HepG2 (cell line): ENCODE results near the gene MACROH2A1. TPM values are rescaled to one million over a fixed set of nuclear protein-coding genes. Genes with fewer than 3 reads are reported as not detected.

ENCODE experiments used
- ATAC-seq: fragments of 200-7000 bp; cut with Tn5 transposase; 3 replicates; pipeline ENCODE4 v1.9.1; 2020; ENCODE audit warnings: mild to moderate bottlenecking, moderate library complexity
- BruUV-seq: library from RNA; stranded (reverse); fragments of 400-500 nt; replicated peaks from 2 replicates; lab custom pipeline; 2021; lab: Mats Ljungman, UMichigan
- CTCF ChIA-PET: fragments of 300-600 bp; formaldehyde crosslinking; extraction: SDS; loops from one replicate; lab custom pipeline; 2021; ENCODE audit warnings: low total read pairs, inconsistent platforms, low intra/inter-chr PET ratio; lab: Yijun Ruan, JAX
- POLR2A ChIA-PET: fragments of 350-600 bp; sonication (Branson Sonifier 250); formaldehyde crosslinking; loops from one replicate; lab custom pipeline; 2020; ENCODE audit warnings: antibody characterized with exemption, inconsistent platforms; lab: Yijun Ruan, JAX
- DNase-seq: peaks from one replicate; pipeline ENCODE4 v3.0.0-alpha.2; 2015; ENCODE audit warnings: low spot score
- FAIRE-seq: peaks from 3 replicates; lab custom pipeline; 2011; peaks lifted over from hg19 to GRCh38; lab: Jason Lieb, UNC
- H2AFZ ChIP-seq: one replicate; pipeline ENCODE4 v1.6.1; 2011; ENCODE audit warnings: low read length, inconsistent platforms
- H3K27ac ChIP-seq: fragments of 300-600 bp; 3 replicates; pipeline ENCODE4 v1.8.0; 2011; ENCODE audit warnings: mixed run types, mild to moderate bottlenecking, mixed read lengths, low read length, inconsistent platforms; ENCODE audit not compliant: insufficient read depth; ENCODE audit errors: extremely low read length
- H3K27me3 ChIP-seq, 2 experiments: fragments of 200-600 bp in 1 of 2; 2 replicates in 1 of 2; 3 replicates in 1 of 2; pipeline versions ENCODE4 v1.6.0 to v1.8.0; 2011; ENCODE audit warnings: low read length in 2 of 2, mild to moderate bottlenecking in 2 of 2, moderate library complexity in 2 of 2, inconsistent platforms in 1 of 2; ENCODE audit not compliant: insufficient read depth in 2 of 2, control insufficient read depth in 1 of 2
- H3K36me3 ChIP-seq, 2 experiments: fragments of 200-600 bp in 1 of 2; replicated peaks in 1 of 2; 2 replicates in 1 of 2; 3 replicates in 1 of 2; pipeline versions ENCODE4 v1.5.1 to v1.8.0; 2011; ENCODE audit warnings: low read length in 2 of 2, inconsistent platforms in 1 of 2; ENCODE audit not compliant: insufficient read depth in 2 of 2, control insufficient read depth in 1 of 2
- H3K4me1 ChIP-seq: 2 replicates; pipeline ENCODE4 v1.5.1; 2012; ENCODE audit warnings: low read length, inconsistent platforms; ENCODE audit not compliant: insufficient read depth
- H3K4me2 ChIP-seq: 2 replicates; pipeline ENCODE4 v1.6.0; 2011; ENCODE audit warnings: low read depth, low read length, inconsistent platforms
- H3K4me3 ChIP-seq, 3 experiments: fragments of 200-600 bp in 1 of 3; sonication (generic), shearing (Covaris generic) in 1 of 3; replicated peaks in 1 of 3; 2 replicates each; pipeline ENCODE4 v1.5.1; 2011 to 2016; ENCODE audit warnings: low read length in 3 of 3, inconsistent platforms in 2 of 3, low read depth in 2 of 3, mild to moderate bottlenecking in 2 of 3, control low read depth in 1 of 3, mixed read lengths in 1 of 3; ENCODE audit not compliant: insufficient read depth in 1 of 3
- H3K79me2 ChIP-seq: one replicate; pipeline ENCODE4 v1.6.1; 2011; ENCODE audit warnings: low read length, inconsistent platforms; ENCODE audit not compliant: insufficient read depth
- H3K9ac ChIP-seq: 2 replicates; pipeline ENCODE4 v1.6.0; 2011; ENCODE audit warnings: mild to moderate bottlenecking, low read depth, low read length, inconsistent platforms; ENCODE audit not compliant: insufficient read depth
- H3K9me3 ChIP-seq: 2 replicates; pipeline ENCODE4 v1.5.1; 2012; ENCODE audit warnings: mild to moderate bottlenecking, low read length
- H4K20me1 ChIP-seq: 2 replicates; pipeline ENCODE4 v1.6.0; 2011; ENCODE audit warnings: inconsistent platforms, mild to moderate bottlenecking, low read length, moderate library complexity; ENCODE audit not compliant: insufficient read depth
- HNRNPH1 ChIP-seq: fragments of 200-400 bp; formaldehyde crosslinking; optimal IDR thresholded peaks from 2 replicates; pipeline ENCODE3; 2017; ENCODE audit warnings: mild to moderate bottlenecking, low read depth, low read length
- RBM22 ChIP-seq: fragments of 200-400 bp; formaldehyde crosslinking; optimal IDR thresholded peaks from 2 replicates; pipeline ENCODE3; 2017; ENCODE audit warnings: mild to moderate bottlenecking, low read length, moderate library complexity
- SMAD1 ChIP-seq: sonication (generic); formaldehyde crosslinking; IDR thresholded peaks from 2 replicates; pipeline ENCODE4 v1.4.0; 2020; ENCODE audit warnings: missing genetic modification reagents, low read depth, mild to moderate bottlenecking, borderline replicate concordance
- SRF ChIP-seq: IDR thresholded peaks from 2 replicates; pipeline ENCODE4 v1.6.1; 2011; ENCODE audit warnings: mild to moderate bottlenecking, low read depth, low read length, moderate library complexity
- TEAD2 ChIP-seq: sonication (generic); formaldehyde crosslinking; IDR thresholded peaks from 2 replicates; pipeline ENCODE4 v1.9.0; 2021; ENCODE audit warnings: missing genetic modification reagents
- ZNF10 ChIP-seq: sonication (generic); formaldehyde crosslinking; IDR thresholded peaks from 2 replicates; pipeline ENCODE4 v1.4.0; 2020; ENCODE audit warnings: mild to moderate bottlenecking, low read depth, missing genetic modification reagents, borderline replicate concordance
- ZNF326 ChIP-seq: sonication (generic); formaldehyde crosslinking; IDR thresholded peaks from 2 replicates; pipeline ENCODE4 v1.4.0; 2020; ENCODE audit warnings: missing genetic modification reagents, borderline replicate concordance
- ZNF333 ChIP-seq: sonication (generic); formaldehyde crosslinking; IDR thresholded peaks from 2 replicates; pipeline ENCODE4 v1.4.0; 2020; ENCODE audit warnings: mild to moderate bottlenecking, missing genetic modification reagents, borderline replicate concordance
- ZNF431 ChIP-seq: sonication (generic); formaldehyde crosslinking; IDR thresholded peaks from 2 replicates; pipeline ENCODE4 v1.9.0; 2022; ENCODE audit warnings: missing genetic modification reagents, low read depth, mild to moderate bottlenecking, borderline replicate concordance
- ZNF841 ChIP-seq: sonication (generic); formaldehyde crosslinking; IDR thresholded peaks from 2 replicates; pipeline ENCODE4 v1.8.1; 2023; ENCODE audit warnings: missing genetic modification reagents, borderline replicate concordance
- WGBS: methylation state at CpG from one replicate; pipeline ENCODE4 v1.1.6; 2017; ENCODE audit warnings: low lambda C conversion rate; 5-methylcytosine and 5-hydroxymethylcytosine counted together
- in situ Hi-C: cut with HindIII; loops from 2 replicates; pipeline ENCODE4 v1.10.0; 2017; ENCODE audit warnings: low pct_unique_long_range_greater_than_20kb; ENCODE audit not compliant: extremely low pct_ligation_motif_present
- intact Hi-C: fragments of 100-400 bp; cut with micrococcal nuclease; formaldehyde crosslinking; loops from one replicate; pipeline ENCODE4 v1.10.0; 2022; ENCODE audit not compliant: unreplicated experiment
- polyA plus RNA-seq, 8 experiments: library from polyadenylated mRNA; depleted of rRNA in 3 of 8; stranded (reverse) in 7 of 8; unstranded in 1 of 8; fragments of >200 nt; fragmentation: Illumina TruSeq in 4 of 8; extraction: Trizol in 4 of 8; gene quantifications; 2 replicates each; pipeline versions ENCODE4 v1.2.1 to v1.2.3, GENCODE V29; 2011 to 2016; ENCODE audit warnings: low read depth in 4 of 8, missing spikeins in 1 of 8, mixed read lengths in 1 of 8; ENCODE audit not compliant: insufficient read depth in 1 of 8
- total RNA-seq, 5 experiments: library from RNA; depleted of rRNA; stranded (reverse); fragments of >200 nt; fragmentation: Illumina TruSeq; extraction: Trizol; gene quantifications; 2 replicates each; pipeline ENCODE4 v1.2.3, GENCODE V29; 2016; ENCODE audit warnings: low read depth in 1 of 5
- TF ChIP-seq, protein P1 (sequence below): sonication (generic); formaldehyde crosslinking; IDR thresholded peaks from 2 replicates; pipeline ENCODE4 v1.4.0; 2020; ENCODE audit warnings: missing genetic modification reagents
- TF ChIP-seq, protein P2 (sequence below): sonication (generic); formaldehyde crosslinking; IDR thresholded peaks from 2 replicates; pipeline ENCODE4 v1.5.0; 2020; ENCODE audit warnings: missing genetic modification reagents

MACROH2A1 gene
- total and polyA plus RNA-seq, 2 of the 13 experiments (the other 11 are each of a cell fraction or from before 2014, with no cell fraction given), result 69.1 to 158 TPM

DNA sequence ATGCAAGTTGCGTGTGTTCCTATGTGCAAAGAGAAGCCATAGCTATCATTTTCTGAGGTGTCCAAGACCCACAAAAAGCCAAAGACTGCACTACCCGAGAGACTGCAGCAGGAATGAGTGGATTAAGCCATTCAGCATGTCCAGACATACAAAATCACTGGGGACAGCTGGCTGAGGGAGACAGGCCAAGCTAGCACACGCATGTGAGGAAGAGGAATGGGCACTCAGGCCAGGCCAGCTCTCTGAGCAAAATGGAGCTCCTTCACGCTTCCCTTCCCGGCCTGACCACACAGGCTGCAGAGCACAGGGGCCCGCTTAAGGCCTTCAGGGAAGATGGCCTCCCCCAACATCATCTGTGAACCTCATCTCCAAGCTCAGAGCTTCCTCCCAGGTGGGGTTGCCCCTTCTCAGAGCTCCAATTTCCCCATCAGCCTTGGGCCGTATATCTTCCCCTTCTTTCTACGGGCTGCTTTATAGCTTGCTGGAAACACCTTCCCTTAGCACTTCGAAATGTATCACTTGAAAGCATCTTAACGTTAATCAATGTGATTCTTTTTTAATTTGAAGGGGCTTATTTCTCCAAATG is 39.7 kb upstream of the MACROH2A1 start:
- H3K9ac ChIP-seq, result no peak overlapping the region
- intact Hi-C loops, result loop anchor here (10.0 kb wide), 1 partner anchor 114 kb away; no protein-coding TSS in a partner anchor
- WGBS, result 72% methylated on average over 6 of the region's 10 CpGs
- peaks cover 46% of the 10 kb centered on the region for H3K4me1 ChIP-seq
- no peak overlapping the region for H3K4me2 ChIP-seq
- POLR2A ChIA-PET, result no interaction called here
- no peak overlapping the region for H3K4me3 ChIP-seq
- CTCF ChIA-PET, result no interaction called here
- no peaks in the 10 kb centered on the region for H4K20me1 ChIP-seq
- H3K79me2 ChIP-seq, result no peaks in the 10 kb centered on the region
- no TSS peak for BruUV-seq
- ATAC-seq (no peak), FAIRE-seq (no peak), DNase-seq (no peak)
- in situ Hi-C loops, result no loop called here
- H3K36me3 ChIP-seq, result no peaks in the 10 kb centered on the region
- H3K9me3 ChIP-seq, result no peaks in the 10 kb centered on the region
- no peak overlapping the region for H3K27ac ChIP-seq
- H3K27me3 ChIP-seq, result peaks cover 3 to 40% of the 10 kb centered on the region in 2 experiments; a peak in 4 of 5 replicates
- no peak overlapping the region for H2AFZ ChIP-seq
- TF ChIP-seq ZNF333 (CRISPR knock-in tag) (no peak), SRF (no peak), ZNF841 (CRISPR knock-in tag) (no peak), ZNF10 (CRISPR knock-in tag) (no peak), ZNF431 (no peak), SMAD1 (no peak), TEAD2 (no peak), RBM22 (no peak), HNRNPH1 (no peak), ZNF326 (CRISPR knock-in tag) (no peak)
- TF ChIP-seq, protein P1, sequence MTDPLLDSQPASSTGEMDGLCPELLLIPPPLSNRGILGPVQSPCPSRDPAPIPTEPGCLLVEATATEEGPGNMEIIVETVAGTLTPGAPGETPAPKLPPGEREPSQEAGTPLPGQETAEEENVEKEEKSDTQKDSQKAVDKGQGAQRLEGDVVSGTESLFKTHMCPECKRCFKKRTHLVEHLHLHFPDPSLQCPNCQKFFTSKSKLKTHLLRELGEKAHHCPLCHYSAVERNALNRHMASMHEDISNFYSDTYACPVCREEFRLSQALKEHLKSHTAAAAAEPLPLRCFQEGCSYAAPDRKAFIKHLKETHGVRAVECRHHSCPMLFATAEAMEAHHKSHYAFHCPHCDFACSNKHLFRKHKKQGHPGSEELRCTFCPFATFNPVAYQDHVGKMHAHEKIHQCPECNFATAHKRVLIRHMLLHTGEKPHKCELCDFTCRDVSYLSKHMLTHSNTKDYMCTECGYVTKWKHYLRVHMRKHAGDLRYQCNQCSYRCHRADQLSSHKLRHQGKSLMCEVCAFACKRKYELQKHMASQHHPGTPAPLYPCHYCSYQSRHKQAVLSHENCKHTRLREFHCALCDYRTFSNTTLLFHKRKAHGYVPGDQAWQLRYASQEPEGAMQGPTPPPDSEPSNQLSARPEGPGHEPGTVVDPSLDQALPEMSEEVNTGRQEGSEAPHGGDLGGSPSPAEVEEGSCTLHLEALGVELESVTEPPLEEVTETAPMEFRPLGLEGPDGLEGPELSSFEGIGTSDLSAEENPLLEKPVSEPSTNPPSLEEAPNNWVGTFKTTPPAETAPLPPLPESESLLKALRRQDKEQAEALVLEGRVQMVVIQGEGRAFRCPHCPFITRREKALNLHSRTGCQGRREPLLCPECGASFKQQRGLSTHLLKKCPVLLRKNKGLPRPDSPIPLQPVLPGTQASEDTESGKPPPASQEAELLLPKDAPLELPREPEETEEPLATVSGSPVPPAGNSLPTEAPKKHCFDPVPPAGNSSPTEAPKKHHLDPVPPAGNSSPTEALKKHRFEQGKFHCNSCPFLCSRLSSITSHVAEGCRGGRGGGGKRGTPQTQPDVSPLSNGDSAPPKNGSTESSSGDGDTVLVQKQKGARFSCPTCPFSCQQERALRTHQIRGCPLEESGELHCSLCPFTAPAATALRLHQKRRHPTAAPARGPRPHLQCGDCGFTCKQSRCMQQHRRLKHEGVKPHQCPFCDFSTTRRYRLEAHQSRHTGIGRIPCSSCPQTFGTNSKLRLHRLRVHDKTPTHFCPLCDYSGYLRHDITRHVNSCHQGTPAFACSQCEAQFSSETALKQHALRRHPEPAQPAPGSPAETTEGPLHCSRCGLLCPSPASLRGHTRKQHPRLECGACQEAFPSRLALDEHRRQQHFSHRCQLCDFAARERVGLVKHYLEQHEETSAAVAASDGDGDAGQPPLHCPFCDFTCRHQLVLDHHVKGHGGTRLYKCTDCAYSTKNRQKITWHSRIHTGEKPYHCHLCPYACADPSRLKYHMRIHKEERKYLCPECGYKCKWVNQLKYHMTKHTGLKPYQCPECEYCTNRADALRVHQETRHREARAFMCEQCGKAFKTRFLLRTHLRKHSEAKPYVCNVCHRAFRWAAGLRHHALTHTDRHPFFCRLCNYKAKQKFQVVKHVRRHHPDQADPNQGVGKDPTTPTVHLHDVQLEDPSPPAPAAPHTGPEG (CRISPR knock-in tag), result no peak
- TF ChIP-seq, protein P2, sequence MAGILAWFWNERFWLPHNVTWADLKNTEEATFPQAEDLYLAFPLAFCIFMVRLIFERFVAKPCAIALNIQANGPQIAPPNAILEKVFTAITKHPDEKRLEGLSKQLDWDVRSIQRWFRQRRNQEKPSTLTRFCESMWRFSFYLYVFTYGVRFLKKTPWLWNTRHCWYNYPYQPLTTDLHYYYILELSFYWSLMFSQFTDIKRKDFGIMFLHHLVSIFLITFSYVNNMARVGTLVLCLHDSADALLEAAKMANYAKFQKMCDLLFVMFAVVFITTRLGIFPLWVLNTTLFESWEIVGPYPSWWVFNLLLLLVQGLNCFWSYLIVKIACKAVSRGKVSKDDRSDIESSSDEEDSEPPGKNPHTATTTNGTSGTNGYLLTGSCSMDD, result no peak
